Regular cardiac myocyte (primary cell): Measurements from ENCODE around the gene AKAP8. TPM values are rescaled to one million over a fixed set of nuclear protein-coding genes. Genes with fewer than 3 reads are reported as not detected.

Experiments used
- total RNA-seq: library from RNA; depleted of rRNA; stranded (reverse); fragments of >200 nt; gene quantifications from 2 replicates; pipeline ENCODE4 v1.2.3, GENCODE V29; 2014

Gene AKAP8
- 10.1 and 18.0 TPM in 2 replicates for total RNA-seq

GRCh38 chr19:15379083-15379998 is at the start of gene AKAP8:
Gene AKAP8 (minus strand): TSS chr19:15379787. CDS start chr19:15379731, 56 bp downstream.

GRCh38 chr19:15418579-15419412 is 39.2 kb upstream of the AKAP8 start, which contains the start of gene AKAP8L:
Gene AKAP8L (minus strand): TSS chr19:15418988. CDS start chr19:15418923, 65 bp downstream.

GRCh38 chr19:15332311-15332996 is 47.1 kb downstream of the AKAP8 start, which contains the start of gene BRD4:
Gene BRD4 (minus strand): TSS chr19:15332539. CDS start chr19:15273099, 59,440 bp downstream.

Other genes with a start within 250 kb of the AKAP8 start
- gene NOTCH3, start 178.8 kb downstream of the AKAP8 start, total RNA-seq: 151 and 182 TPM in 2 replicates
- 0.19 TPM in 1 of 2 replicates, not detected in the other for gene EPHX3, start 147.3 kb downstream of the AKAP8 start, total RNA-seq
- gene BRD4, start 47.2 kb downstream of the AKAP8 start, total RNA-seq: 9.9 and 10.4 TPM in 2 replicates
- 47.4 and 57.2 TPM in 2 replicates for gene AKAP8L, start 39.2 kb upstream of the AKAP8 start, total RNA-seq
- gene WIZ, start 70.2 kb upstream of the AKAP8 start, total RNA-seq: 5.9 and 6.3 TPM in 2 replicates
- under 0.01 TPM in 2 replicates for gene RASAL3, start 84.8 kb upstream of the AKAP8 start, total RNA-seq
- gene PGLYRP2, start 99.7 kb upstream of the AKAP8 start, total RNA-seq: not detected in 2 replicates
- gene CYP4F22, start 128.7 kb upstream of the AKAP8 start, total RNA-seq: not detected in 2 replicates
- gene CYP4F8, start 235.4 kb upstream of the AKAP8 start, total RNA-seq: not detected in 2 replicates